Measurements from ENCODE around the gene ELMO1. TPM values are rescaled to one million over a fixed set of nuclear protein-coding genes. Genes with fewer than 3 reads are reported as not detected.

The ELMO1 gene
- total and polyA plus RNA-seq, 4 donors = 10.1 to 183 (median 34.4) TPM

DNA sequence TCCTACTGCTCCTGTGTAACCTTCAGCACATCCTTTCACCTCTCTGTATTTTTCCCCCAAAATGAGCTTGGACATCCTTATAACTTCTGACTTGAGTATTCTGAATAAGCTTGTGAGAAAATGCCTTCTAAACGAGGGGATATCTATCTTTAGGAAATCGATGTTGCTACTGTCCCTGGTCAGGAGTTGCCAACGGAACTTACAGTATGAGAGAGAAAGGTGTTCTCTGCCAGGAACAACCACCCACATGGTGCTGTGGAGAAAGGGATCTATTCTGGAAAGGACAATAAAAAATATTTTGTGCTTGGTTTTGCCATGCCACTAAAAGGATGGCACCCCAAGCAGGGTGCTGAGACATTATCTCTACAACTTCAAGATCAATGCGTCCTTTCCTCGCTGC, 537.8 kb downstream of the ELMO1 start:
- Histone ChIP-seq H3K4me1 (ENCODE audit: control insufficient read depth in 5 of 5, insufficient read depth in 5 of 5, low read length in 5 of 5) (peaks cover 0 to 2% (median 0%) of the 10 kb centered on the region in 5 donors), H3K9me3 (ENCODE audit: control insufficient read depth in 4 of 4, insufficient read depth in 3 of 4, low read length in 3 of 4) (no peaks in the 10 kb centered on the region), H3K36me3 (ENCODE audit: control insufficient read depth in 4 of 4, insufficient read depth in 4 of 4, low read length in 4 of 4) (no peaks in the 10 kb centered on the region), H3K4me3 (no peak overlapping the region), H3K27ac (ENCODE audit: low read depth in 1 of 2, low read length in 1 of 2) (no peak overlapping the region), H3K27me3 (ENCODE audit: control insufficient read depth in 3 of 3, insufficient read depth in 3 of 3, low read length in 2 of 3) (no peaks in the 10 kb centered on the region), H3K9ac (ENCODE audit: insufficient read depth in 1 of 2, low read length in 2 of 2) (no peak overlapping the region)
- DNase-seq = no peak
- no peak for ATAC-seq (ENCODE audit: insufficient read depth, low FRiP score)
- 87 to 99% methylated on average over 5 of the region's 5 CpGs for WGBS, 2 donors
- TF ChIP-seq, protein P1, sequence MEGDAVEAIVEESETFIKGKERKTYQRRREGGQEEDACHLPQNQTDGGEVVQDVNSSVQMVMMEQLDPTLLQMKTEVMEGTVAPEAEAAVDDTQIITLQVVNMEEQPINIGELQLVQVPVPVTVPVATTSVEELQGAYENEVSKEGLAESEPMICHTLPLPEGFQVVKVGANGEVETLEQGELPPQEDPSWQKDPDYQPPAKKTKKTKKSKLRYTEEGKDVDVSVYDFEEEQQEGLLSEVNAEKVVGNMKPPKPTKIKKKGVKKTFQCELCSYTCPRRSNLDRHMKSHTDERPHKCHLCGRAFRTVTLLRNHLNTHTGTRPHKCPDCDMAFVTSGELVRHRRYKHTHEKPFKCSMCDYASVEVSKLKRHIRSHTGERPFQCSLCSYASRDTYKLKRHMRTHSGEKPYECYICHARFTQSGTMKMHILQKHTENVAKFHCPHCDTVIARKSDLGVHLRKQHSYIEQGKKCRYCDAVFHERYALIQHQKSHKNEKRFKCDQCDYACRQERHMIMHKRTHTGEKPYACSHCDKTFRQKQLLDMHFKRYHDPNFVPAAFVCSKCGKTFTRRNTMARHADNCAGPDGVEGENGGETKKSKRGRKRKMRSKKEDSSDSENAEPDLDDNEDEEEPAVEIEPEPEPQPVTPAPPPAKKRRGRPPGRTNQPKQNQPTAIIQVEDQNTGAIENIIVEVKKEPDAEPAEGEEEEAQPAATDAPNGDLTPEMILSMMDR (IDR thresholded peaks at IDR 0.05; ENCODE audit: control extremely low read depth, extremely low read depth) = no peak

DNA sequence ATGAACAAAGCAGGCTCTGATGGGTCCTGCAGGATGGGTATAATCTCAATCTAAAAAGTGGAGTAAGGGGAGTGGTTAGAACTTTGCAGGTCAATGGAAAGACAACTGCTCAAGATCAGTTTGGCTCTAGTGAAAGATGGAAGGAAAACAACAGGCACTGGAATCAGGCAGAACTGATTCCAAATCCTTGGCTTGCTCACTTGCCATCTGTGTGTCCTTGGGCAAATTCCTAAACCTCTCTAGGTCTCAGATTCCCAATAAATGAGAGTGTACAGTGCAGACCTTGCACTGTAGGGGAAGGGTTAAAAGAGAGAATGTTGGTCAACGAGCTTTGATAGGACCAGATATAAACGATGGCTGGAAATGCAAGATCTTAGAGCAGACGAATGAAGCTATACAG, 538.3 kb downstream of the ELMO1 start:
- TF ChIP-seq, protein P1 (IDR thresholded peaks at IDR 0.05; ENCODE audit: control extremely low read depth, extremely low read depth) = no peak
- Histone ChIP-seq H3K4me3 (no peak overlapping the region), H3K9me3 (ENCODE audit: control insufficient read depth in 4 of 4, insufficient read depth in 3 of 4, low read length in 3 of 4) (no peaks in the 10 kb centered on the region), H3K4me1 (ENCODE audit: control insufficient read depth in 5 of 5, insufficient read depth in 5 of 5, low read length in 5 of 5) (peaks cover 0 to 2% (median 0%) of the 10 kb centered on the region in 5 donors), H3K27me3 (ENCODE audit: control insufficient read depth in 3 of 3, insufficient read depth in 3 of 3, low read length in 2 of 3) (no peaks in the 10 kb centered on the region), H3K27ac (ENCODE audit: low read depth in 1 of 2, low read length in 1 of 2) (no peak overlapping the region), H3K36me3 (ENCODE audit: control insufficient read depth in 4 of 4, insufficient read depth in 4 of 4, low read length in 4 of 4) (no peaks in the 10 kb centered on the region), H3K9ac (ENCODE audit: insufficient read depth in 1 of 2, low read length in 2 of 2) (no peak overlapping the region)
- DNase-seq (no peak), ATAC-seq (ENCODE audit: insufficient read depth, low FRiP score) (no peak)
- 73 to 87% methylated on average over 3 of the region's 3 CpGs for WGBS, 2 donors

DNA sequence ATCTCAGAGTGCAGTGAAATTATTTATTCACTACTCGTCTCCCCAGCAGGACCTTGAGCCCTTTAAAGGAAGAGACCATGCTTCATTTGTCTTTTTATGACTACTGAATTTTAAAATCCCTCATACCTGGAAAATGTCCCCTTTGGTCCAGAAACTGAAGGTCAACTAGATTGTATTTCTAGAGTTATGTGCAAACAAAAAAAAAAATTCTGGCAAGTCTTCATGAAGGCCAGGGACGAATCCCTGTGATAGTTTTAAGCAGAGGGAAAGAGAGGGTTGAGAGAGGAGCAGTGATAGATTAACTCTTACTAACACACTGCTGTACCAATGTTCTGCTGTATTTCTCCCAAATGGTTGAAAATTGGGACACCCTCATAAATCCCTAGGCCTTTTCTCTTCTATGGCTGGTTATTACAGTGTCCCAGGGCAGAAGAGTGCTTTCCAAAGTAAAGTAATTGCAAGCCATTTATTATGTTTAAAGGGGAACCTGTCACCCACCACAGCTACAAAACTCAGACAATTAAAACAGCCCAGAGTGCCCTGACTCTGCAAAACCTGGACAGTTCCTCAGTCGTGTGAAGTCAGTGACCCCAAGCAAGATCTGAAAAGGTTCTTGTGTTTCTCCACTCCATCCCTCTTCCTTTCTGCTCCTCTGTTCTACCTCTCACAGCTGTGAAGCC, 541.6 kb downstream of the ELMO1 start:
- Histone ChIP-seq H3K4me3 (no peak overlapping the region), H3K36me3 (ENCODE audit: control insufficient read depth in 4 of 4, insufficient read depth in 4 of 4, low read length in 4 of 4) (peaks cover 0 to 2% (median under 1%) of the 10 kb centered on the region in 4 donors), H3K9me3 (ENCODE audit: control insufficient read depth in 4 of 4, insufficient read depth in 3 of 4, low read length in 3 of 4) (no peaks in the 10 kb centered on the region), H3K27me3 (ENCODE audit: control insufficient read depth in 3 of 3, insufficient read depth in 3 of 3, low read length in 2 of 3) (no peaks in the 10 kb centered on the region), H3K9ac (ENCODE audit: insufficient read depth in 1 of 2, low read length in 2 of 2) (no peak overlapping the region), H3K4me1 (ENCODE audit: control insufficient read depth in 5 of 5, insufficient read depth in 5 of 5, low read length in 5 of 5) (peaks cover 0 to 5% (median 0%) of the 10 kb centered on the region in 5 donors), H3K27ac (ENCODE audit: low read depth in 1 of 2, low read length in 1 of 2) (no peak overlapping the region)
- DNase-seq (no peak), ATAC-seq (ENCODE audit: insufficient read depth, low FRiP score) (no peak)
- TF ChIP-seq, protein P1 (IDR thresholded peaks at IDR 0.05; ENCODE audit: control extremely low read depth, extremely low read depth) = no peak
- 64 to 69% methylated on average over 3 of the region's 3 CpGs for WGBS, 2 donors

Data from lung (tissue), 12 donors.